ENCODE data around the gene IBTK.
"Not testable (repeated sequence)": the region's sequence is repeated elsewhere in the genome, so short reads cannot be mapped to it uniquely, and the experiment has no call there.

IBTK gene, protein sequence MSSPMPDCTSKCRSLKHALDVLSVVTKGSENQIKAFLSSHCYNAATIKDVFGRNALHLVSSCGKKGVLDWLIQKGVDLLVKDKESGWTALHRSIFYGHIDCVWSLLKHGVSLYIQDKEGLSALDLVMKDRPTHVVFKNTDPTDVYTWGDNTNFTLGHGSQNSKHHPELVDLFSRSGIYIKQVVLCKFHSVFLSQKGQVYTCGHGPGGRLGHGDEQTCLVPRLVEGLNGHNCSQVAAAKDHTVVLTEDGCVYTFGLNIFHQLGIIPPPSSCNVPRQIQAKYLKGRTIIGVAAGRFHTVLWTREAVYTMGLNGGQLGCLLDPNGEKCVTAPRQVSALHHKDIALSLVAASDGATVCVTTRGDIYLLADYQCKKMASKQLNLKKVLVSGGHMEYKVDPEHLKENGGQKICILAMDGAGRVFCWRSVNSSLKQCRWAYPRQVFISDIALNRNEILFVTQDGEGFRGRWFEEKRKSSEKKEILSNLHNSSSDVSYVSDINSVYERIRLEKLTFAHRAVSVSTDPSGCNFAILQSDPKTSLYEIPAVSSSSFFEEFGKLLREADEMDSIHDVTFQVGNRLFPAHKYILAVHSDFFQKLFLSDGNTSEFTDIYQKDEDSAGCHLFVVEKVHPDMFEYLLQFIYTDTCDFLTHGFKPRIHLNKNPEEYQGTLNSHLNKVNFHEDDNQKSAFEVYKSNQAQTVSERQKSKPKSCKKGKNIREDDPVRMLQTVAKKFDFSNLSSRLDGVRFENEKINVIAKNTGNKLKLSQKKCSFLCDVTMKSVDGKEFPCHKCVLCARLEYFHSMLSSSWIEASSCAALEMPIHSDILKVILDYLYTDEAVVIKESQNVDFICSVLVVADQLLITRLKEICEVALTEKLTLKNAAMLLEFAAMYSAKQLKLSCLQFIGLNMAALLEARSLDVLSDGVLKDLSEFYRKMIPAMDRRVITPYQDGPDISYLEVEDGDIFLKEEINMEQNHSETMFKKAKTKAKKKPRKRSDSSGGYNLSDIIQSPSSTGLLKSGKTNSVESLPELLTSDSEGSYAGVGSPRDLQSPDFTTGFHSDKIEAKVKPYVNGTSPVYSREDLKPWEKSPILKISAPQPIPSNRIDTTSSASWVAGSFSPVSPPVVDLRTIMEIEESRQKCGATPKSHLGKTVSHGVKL (N-terminal part only)

DNA sequence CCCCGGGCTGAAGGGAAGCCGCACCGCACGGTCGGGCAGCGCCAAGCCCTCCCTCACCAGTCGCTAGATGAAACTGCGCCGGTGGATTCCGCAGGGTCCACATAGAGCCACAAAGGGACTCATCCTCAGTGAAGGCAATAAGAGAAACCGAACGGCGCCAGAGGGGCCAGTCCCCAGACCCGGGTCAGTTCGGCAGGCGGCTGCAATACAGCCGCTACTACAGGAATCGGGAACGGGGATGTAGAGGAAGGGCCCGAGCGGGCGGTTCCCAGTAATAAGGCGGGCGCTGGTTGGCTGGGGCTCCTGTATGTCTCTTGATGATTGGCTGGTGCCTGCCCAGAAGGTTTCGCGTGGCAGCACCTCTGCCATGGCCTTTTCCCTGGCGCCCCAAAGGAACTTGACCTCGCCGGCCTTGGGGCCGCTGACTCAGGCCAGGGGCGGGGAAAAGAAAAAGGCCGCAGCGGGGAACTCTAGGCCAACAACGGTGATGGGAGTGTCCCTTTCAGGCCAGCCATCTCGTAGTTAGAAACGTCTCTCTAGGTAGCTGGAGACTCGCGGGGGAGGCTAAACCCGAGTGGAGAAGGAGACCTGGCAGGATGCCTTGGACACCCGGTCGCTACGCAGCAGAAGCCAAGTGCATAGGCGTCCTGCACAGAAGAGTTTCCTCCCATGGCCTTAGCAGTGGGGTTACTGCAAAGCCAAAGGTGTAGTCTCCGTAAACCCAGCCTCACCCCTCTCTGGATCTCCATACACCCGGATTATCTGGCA is at the start of gene IBTK:
Gene IBTK, minus strand, starts transcription at position 240 of the 768 bp plus-strand sequence. CDS start 7,258 bp downstream, outside the sequence.
- peak; percentile 91 for DNase-seq

DNA sequence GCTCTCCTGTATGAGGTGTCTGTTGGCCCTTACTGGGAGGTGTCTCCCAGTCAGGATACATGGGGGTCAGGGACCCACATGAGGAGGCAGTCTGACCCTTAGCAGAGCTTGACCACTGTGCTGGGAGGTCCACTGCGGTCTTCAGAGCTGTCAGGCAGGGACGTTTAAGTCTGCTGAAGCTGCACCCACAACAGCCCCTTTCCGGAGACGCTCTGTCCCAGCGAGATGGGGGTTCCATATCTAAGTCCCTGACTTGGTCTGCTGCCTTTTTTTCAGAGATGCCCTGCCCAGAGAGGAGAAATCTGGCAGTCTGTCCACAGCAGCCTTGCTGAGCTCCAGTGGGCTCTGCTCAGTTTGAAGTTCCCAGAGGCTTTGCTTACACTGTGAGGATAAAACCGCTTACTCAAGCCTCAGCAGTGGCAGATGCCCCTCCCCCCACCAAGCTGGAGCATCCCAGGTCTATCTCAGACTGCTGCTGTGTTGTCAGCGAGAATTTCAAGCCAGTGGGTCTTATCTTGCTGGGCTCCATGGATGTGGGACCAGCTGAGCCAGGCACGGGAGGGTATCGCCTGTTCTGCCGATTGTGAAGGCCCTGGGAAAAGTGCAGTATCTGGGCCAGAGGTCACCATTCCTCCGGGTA is 36.3 kb upstream of the IBTK start:
- DNase-seq, result no peak

DNA sequence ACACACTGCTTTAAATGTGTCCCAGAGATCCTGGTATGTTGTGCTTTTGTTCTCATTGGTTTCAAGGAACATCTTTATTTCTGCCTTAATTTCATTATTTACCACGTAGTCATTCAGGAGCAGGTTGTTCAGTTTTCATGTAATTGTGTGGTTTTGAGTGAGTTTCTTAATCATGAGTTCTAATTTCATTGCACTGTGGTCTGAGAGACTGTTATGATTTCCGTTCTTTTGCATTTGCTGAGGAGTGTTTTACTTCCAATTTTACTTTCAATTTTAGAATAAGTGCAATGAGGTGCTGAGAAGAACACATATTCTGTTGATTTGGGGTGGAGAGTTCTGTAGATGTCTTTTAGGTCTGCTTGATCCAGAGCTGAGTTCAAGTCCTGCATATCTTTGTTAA is 34.0 kb upstream of the IBTK start:
- not testable (repeated sequence) for DNase-seq

DNA sequence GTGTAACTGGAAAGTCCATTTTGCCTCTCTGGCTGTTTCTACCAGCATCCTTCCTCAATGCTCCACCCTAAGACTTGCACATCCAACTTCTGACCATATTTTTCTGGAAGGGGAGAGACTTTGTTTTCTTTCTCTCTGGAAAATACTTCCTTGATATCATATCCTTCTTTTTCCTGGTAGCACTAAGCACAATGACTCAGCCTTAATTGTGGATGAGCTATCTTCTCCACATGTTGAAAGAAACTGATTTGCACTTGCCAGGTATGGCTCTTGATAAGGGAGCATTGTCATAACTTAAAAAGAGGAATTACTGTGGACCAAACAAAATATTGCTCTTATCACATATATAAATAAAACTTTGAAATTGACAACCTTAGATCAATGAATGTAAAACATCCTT is 30.1 kb upstream of the IBTK start:
- DNase-seq, result no peak

DNA sequence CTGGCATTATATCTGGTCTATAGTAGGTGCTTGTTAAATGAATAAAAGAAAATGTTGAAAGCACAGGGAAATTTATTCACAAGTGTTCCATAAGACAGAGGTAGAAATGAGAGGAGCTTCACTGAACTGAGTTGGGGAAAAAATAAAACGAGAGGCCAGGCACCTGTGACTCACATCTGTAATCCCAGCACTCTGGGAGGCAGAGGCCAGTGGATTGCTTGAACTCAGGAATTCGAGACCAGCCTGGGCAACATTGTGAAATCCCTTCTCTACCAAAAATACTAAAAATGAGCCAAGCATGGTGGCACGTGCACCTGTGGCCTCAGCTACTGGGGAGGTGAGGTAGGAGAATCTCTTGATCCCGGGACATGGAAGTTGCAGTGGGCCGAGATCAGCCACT is 28.1 kb upstream of the IBTK start:
- no peak for DNase-seq

DNA sequence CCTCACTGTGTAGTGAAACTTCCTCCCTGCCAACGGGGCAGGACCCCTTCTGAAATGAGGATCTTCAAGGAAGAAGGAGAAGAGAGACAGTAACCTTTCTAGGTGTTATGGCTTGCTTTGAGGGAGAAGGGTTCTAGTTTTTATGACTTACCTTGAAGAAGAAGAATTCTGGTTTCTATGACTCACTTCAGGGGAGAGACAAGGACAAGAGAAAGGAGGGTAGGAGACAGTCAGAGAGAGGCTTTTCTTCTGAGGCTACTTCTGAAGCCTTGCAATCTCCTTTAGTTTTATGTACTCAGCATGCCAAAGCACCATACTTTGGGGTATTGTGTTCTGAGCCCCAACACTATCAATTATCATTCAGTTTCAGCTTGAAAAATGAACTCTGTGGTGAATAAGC is 25.8 kb upstream of the IBTK start:
- no peak for DNase-seq

DNA sequence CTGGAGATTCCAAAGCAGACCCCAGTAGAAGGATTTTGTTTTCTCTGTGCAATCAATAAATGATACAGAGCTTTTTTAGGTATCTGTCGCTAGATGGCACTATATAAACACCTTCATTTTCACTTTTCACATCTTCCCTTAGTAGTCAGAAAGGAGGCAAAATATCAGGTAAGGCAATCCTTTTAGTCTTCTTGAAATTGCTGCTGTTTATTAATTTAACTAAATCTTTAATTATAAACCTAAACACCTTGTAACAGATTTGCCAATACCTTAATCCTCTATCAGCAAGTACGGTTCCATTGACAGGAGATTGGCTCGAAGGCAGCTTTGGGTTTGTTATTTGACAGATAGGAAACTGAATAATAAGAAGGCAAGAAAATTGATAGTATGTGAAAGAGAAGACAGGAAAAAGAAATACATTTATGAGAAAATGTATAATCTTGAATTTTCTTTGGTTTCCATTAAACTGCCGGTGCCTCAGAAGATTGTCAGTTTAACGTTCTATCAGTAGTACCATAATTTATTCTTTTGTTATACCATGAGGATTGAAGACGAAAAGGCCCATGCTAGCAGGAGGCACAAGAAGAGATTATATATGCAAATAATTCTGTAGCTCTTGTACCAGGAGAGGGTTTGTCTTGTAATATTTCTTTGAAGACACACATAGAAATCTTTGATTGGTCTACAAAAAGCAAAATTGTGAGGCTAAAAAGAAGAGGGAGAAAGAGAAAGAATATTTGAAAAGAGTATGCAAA is 23.5 kb upstream of the IBTK start:
- no peak for DNase-seq

DNA sequence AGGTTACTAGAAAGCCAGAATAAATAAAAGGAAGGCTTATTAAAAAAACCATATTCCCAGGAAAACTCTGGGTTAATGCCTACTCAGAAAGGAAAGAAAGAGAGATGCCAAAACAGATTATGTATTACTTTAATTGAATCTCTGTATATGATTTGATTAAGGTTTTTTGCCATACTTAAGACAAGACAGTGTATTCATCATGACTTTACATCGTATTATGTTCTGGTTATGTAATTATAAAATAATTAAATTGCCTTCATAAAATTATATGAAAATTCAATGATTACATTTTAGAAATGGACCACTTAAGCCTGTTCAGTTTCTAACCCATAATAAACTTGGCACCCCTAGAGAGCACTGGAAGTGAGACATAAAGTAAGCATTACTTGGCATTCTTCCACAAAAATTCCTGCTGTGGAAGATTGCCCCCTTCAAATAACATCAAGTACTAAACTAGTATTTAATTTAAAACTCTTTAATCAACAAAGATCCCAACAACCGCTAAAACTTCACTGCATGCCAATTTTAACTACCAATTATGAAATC is 20.8 kb upstream of the IBTK start:
- DNase-seq, result peak; percentile 37

DNA sequence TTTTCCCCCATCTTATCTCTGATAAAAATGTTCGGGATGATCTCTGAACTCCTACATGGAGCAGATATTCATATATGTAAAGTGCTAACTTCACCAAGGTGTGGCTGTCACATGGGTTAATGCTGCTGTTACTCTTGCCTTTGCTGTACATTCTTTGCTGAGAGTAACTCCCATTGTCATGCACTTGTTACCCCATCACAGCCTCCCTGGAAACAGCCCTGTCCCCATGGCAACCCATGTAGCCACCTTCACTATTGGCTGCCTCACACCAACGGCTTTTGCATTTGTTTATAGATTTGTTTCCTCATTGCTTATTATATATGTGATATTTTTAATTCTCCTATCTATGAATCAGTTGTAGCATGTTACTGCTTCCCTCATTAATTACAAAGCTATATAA is 17.3 kb upstream of the IBTK start:
- DNase-seq, result no peak

DNA sequence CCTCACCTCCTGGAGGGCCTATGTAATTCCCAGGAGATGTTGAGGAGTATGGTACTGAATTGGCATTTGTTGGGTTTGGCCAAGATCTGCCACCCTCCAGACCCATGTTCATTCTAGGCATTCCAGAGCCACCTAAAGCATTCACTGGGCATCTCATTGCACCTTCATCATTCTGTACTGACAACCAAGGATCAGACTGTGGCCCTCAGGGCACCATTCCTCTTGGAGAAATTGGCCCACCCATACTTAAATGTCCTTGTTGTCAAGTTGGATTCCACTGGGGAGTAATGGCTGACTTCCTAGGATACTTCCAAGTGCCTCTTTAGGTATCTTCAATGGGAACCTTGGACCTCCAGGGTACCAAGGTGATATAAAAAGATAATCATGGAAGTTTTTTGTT is 16.8 kb upstream of the IBTK start:
- no peak for DNase-seq

DNA sequence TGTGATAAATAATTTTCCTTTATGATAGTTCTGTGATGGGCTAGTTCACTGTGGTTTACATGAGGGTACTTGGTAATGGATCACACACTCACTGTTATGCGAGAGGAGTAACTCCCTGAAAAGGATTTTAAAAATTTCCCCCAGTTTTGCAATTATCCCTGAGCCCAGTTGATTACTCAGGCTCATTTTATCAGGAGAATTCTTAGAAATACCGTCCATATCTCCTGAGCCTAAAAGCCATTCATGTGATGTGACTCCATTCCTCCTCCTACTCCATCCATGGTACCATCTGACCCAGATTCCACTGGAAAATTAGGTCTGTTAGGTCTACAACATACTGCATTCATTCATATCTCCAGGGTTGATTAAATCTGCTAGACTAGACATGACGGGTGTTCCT is 16.4 kb upstream of the IBTK start:
- DNase-seq, result no peak

DNA sequence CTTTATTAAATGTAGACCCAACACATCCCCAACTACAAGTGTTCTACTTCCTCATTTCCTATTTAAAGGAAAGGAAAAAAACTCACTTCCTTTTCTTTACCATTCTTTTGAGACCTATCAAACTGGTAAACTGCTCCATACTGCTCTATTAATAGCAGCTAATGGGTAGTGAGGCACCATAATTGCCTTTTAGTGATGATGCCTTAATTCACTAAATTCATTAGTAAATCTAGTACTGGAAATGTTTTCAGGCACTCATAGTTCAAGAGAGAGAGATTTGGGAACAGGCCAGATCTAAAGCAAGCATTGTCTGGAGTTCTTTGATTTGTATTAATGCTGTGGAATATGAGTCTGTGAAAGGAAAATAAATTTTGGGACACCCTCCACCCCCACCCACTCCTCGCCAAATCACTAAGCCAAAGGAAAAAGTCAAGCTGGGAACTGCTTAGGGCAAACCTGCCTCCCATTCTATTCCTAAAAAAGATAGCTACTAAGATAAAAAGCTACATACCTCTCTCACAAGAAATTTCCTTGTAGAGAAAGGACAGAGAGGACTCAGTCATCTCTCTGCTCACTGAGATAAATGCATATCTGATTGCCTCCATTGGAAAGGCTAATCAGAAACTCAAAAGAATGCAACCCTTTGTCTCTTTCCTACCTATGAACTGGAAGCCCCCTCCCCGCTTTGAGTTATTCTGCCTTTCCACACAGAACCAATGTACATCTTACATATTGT is 13.6 kb upstream of the IBTK start:
- DNase-seq, result no peak

DNA sequence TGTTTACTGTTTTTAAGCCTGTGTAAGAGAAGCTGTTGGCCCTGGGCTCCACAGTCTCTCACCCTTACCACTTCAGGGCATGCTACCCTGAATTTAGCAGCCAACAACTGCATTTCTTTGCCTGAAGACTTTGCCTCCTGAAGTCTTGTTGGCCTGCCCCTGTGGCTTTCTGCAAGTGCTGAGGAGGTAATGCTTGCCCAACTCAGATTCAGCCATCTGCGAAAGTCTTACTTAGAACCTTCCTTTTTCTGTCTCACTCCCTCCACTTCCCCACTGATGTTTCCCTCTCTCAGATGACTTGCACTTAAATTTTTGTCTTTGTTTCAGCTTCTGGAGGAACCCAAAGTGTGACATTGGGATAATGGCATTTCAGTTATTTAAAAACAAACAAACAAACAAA is 11.8 kb upstream of the IBTK start:
- no peak for DNase-seq

DNA sequence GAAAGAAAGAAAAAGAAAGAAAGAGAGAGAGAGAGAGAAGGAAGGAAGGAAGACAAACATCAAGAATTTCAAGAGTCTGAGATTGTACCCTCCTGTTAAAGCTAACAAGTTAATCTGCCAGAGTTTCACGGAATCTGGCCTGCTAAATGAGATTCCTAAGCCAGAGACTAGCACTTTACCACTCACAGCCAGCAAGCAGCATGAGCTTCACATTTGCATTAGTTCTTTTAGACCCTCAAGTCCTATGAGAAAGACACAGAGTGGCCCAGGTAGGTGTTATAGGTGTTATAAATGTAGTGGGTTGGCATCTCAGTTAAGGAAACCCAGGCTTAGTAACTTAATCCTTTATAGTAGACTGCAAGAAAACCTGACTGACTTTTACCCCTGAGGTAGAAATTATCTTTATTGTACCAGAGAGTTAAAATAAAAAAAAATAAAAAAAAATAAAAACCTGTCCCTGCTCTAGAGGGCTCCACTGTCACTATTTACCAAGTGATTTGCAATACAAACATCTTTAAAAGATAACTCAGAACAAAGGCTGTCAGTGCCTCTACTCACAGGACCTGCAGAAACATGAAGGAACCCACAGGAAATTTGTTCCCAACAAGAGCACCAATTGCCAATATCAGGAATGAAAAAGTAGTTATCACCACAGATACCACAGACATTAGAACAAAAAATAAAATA is 9.7 kb upstream of the IBTK start:
- DNase-seq, result no peak

DNA sequence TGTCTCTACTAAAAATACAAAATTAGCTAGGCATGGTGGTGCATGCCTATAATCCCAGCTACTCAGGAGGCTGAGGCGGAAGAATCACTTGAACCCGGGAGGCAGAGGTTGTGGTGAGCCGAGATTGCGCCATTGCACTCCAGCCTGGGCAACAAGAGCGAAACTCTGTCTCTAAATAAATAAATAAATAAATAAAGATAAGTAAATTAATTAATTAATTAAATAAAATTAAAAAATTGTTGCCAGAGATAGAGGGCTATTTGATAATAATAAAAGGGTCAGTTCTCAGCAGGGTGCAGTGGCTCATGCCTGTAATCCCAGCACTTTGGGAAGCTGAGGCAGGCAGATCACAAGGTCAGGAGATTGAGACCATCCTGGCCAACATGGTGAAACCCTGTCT is 7.2 kb upstream of the IBTK start:
- DNase-seq, result not testable (repeated sequence)

DNA sequence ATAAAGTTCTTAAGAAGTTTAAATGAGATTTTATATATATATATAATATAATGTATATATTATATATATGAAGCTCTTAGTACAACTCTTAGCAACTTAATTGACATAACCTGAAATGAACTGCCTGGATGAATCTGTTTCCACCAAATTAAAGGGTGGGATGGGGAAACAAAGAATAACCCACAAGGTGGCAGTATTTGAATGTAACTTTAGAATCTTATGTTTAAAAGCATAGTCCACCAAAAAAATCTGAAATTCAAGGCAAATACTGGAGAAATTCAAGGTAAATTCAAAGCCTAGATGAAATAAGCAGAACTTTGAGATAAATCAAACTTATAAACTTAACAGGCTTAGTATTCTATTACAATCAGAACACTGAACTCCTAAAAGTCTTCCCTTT is 4.4 kb upstream of the IBTK start:
- peak; percentile 26 for DNase-seq

DNA sequence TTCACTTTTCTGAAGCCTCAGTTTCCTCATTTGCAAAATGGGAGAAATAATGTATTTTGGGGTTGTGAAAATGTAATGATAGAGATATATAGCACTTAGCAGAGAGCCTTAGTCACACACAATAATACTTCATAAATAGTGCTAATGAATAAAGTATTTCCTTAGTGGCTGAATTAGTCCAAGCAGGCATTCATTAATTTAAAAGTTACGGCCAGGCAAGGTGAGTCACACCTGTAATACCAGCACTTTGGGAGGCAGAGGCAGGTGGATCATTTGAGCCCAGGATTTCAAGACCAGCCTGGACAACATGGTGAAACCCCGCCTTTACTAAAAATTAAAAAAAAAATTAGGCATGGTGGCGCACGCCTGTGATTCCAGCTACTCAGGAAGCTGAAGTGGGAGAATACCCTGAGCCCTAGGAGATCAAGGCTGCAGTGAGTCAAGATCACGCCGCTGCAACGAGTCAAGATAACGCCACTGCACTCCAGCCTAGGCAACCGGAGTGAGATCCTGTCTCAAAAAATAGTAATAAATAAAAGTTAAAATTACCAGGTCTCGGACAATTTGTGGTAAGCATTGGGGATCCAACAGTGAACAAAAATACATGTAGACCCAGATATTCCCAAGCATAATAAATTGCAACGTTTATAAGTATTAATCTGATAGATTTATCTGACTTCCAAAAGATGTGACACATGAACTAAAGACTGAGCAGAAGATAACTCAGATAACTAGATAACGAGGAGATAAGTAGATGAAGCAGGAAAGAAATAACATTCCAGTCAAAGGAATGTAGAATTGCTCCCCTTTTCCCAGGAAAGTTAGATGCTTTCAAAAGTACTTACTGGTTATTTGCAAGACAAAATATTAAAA is 2.1 kb upstream of the IBTK start:
- no peak for DNase-seq

DNA sequence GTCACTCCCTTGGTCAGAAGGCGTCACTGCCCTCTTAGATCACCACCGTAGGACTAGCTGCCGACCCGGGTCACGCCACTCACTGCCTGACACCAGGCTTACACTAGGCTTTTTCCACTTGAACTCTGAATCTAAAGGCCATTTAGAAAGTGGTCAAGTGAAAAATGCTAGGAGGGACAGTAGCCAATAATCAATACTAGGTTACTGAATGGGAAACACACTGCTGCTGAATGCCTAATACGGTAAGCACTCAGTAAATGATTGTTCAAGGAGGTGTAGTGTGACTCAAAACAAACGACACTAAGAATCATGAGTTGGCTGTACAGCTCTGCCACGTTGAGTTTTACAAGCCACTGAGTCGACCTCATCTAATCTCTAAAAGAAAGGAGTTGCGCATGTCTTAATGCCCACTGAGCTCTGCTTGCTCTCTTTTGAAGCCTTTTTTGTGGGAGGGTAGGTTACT is 760 bp upstream of the IBTK start:
- DNase-seq, result no peak

Measured in COR-L47 (cell line).